SIG-M5 (cell line): ENCODE data around the gene NKAIN1.
"Not testable (repeated sequence)": the region's sequence is repeated elsewhere in the genome, so short reads cannot be mapped to it uniquely, and the experiment has no call there.

Source experiments
- DNase-seq: peaks from one replicate; lab custom pipeline; 2025; lab: John Stamatoyannopoulos, UW

Gene NKAIN1

DNA sequence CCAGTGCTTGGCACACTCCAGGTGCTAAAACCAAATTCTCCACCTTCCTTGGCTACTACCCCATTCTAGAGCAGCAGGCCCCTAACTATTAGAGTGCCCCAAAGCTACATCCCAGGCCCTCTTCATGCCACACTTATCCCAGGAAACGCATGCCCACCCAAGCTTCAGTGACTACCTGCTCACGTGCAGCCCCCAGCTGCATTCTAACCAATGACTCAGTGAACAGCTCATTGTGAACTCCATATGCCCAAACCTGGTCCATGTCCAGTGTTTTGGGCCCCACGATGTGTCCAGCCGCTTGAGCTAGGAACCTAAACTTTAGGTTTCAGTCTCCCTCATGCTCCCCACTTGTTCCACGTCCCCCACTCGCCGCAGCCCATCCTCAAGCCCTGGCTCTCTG is 41.5 kb downstream of the NKAIN1 start:
- no peak for DNase-seq

DNA sequence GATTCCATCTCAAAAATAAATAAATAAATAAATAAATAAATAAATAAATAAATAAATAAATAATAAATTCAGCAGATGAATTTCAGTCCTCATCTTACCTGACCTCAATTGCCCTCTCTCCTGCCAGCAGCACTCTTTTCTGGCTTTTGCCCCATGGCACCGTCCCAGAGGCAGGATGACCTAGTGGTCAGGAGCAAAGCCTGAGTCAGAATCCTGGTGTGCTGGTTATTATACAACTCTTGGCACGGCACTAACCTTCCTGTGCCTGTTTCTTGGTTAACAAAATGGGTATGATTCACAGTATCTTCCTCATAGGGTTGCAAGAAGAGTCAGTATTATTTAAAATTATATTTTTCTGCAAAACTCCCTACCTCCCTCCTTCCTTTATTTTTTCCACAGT is 43.0 kb downstream of the NKAIN1 start:
- no peak for DNase-seq

DNA sequence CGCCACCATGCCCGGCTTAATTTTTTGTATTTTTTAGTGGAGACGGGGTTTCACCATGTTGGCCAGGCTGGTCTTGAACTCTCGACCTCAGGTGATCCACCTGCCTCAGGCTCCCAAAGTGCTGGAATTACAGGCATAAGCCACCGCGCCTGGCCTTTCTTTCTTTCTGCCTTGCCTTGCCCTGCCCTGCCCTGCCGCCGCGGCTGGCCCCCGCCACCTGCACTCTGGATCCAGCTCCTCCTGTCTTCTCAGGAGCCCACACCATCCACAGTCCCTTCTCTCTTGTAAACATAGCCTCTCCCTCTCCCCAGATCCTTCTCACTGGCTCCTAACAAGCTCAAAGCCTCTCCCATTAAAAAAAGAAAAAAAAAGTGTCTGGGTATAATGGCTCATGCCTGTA is 44.4 kb downstream of the NKAIN1 start:
- not testable (repeated sequence) for DNase-seq

DNA sequence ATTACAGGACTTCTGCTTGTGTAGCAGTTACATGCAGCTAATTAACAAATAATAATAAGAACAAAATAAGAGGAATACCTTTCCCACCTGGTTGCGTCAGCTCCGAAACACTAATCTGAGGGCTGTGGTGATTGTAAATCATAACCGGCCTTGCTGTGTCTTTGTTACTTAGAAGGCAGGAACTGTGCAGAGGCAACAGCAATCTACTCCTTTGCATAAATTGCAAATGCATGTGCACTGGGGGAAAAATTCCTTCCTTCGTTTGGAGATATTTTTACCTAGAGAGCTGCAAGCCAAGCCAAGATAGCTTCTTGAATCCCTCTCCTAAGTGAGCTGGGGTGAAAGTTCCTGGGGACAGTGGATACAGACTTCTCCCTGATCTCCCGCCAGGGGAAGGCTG is 46.0 kb downstream of the NKAIN1 start:
- DNase-seq: no peak

DNA sequence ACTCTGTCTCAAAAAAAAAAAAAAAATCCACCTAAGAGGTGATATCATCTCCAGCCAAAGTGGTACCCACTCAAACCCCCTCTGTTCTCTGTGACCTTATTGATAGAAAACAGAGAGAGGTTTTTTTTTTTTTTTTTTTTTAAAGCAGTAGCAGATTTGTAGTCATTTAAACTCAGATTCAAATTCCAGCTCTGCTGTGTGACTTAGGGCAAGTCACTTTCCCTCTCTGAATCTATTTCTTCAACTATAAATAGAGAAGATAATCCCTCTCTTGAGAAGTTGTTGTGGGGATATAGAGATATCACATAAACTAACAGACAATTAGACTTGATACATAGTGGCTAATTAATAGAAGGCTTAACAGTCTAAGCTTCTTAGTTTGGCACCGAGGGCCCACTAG is 48.4 kb downstream of the NKAIN1 start:
- no peak for DNase-seq

DNA sequence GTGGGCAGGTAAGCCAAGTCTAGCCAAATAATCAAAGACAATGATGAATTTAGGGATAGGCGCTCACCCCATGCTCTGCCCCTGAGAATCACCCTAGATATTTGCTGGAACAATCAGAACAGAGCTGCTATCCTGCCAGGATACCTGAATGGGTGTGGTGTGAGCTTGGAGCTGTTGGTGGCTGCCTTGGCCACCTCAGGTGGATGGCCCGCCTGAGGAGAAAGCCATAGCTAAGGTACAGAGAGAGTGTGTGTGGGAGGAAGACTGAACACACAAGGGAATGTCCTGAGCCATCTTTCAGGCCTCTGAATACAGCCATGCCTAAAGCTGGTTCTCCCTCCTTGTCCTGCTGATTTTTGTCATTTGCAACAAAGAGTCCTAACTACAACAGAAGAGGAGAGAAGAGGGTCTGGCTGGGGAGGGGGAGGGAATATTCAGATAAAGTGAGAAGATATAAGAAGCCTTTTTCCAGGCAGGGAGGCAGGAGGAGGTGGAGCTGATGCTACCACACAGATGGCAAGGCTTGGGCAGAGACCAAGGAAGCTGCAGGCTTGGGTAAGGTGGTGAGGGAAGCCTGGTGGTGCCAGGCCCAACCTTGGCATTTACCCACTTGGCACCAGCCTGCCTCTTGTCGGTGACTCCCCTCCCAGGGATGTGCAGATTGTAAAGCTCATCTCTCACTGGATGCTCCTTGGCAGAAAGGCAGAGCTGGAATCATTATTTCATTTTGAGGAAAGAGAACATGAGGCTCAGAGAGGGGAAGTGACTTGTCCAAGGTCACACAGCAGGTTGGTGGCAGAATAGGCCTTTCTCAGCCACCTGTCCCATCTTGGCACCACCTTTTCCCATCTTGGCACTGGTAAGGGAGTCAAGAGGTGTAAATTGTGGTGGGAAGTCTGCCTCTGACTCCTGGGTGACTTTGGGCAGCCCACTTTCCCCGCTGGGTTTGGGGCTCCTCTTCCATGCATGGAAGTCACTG is 49.7 kb downstream of the NKAIN1 start:
- no peak for DNase-seq

DNA sequence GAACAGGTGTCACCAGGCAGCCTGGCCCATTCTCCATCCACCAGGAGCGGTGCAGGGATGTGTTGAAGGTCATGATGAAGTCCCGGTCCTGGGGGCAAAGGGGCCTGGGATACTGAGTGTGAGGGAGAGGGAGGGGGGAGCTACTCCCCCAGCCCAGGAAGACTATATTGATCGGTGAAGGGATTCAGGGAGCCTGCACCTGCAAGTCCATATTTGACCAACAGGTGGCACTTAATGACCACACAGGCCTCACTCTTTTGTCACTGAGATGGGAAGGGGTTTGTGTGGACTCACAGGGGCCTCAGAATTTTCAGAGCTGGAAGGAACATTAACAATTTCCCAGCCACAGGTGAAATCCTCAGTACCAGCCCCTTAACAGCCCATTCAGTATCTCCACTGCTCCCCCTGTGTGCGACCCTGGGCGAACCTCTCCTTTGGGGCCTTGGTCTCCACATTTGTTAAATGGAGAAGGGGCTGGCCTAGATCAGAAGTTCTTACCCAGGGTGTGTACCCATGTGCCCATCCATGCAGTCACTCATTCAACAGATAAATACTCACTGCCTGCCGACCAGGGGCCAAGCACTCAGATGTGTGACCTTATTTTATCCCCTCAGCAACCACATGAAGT is 55.6 kb downstream of the NKAIN1 start:
- no peak for DNase-seq

DNA sequence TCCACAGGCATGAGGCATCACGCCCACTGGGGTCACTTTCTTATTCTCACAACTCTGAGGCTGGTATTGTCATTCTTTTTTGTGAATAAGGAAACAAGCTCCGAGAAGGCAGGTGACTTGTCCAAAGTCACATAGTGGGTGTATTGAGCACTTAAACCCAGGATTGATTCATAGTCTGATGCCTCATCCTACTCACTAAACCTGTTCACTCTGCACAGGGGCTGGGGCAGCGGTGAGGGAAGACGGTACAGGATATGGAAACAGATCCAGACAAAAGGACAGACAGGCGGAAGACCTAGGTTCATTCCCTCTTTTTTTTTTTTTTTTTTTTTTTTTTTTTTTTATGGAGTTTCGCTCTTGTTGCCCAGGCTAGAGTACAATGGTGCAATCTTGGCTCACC is 56.6 kb downstream of the NKAIN1 start:
- DNase-seq: no peak

DNA sequence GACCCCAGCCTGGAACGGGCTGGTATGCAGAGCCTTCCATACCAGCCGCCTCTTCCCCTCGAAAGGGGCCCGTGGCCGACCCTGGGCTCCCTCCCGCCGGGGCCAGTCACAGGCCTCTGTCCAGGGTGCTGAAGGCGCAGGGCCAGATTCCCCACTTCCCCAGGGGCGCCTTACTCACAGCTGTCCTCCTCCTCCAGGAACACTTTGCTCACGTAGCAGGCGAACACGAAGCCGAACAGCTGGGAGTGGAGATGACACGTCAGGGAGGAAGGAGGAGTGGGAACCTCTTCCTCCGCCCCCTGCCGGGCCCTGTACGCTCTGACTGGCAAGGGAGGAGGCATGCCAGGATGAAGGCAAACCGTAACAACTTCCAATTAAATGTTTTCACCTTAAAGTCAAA is 57.3 kb downstream of the NKAIN1 start:
- DNase-seq: peak; percentile 19

DNA sequence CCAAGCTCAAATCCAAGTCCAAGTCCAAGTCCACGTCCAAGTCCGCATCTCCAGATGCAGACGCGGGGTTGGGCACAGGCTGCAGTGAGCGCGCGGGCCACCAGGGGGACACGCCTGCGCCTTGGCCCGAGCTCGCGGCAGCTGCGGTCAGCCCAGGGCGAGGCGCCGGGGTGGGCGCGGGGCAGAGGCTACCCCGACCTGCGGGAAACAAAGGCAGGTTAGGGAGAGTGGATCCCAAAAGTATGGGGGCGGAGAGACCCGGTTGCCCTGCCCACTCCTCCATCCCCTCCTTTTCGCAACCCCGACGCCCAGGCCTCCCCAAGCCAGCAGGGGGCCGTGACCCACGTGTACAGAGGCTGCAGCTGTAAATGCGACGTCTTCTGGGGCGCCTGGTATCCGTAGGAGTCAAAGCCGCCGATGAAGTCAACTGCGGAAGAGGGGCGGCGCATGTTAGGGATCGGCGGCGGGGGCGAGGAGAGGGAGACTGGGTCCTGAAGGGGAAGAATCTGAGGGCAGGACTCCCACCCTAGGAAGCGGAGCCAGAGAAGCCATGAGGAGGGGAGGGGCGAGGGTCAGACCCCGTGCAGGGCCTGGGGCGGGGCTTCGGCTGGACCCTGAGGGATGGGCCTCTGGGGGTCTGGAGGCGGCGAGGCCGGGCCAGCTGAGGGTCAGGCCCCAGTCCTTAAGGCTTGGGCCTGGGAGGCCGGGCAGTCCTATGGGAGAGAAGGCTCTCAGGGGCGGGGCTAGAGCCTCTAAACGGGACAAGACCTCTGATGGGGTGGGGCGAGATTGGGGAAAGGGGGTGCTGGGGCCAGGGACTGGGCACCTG is 58.0 kb downstream of the NKAIN1 start:
- DNase-seq: no peak

DNA sequence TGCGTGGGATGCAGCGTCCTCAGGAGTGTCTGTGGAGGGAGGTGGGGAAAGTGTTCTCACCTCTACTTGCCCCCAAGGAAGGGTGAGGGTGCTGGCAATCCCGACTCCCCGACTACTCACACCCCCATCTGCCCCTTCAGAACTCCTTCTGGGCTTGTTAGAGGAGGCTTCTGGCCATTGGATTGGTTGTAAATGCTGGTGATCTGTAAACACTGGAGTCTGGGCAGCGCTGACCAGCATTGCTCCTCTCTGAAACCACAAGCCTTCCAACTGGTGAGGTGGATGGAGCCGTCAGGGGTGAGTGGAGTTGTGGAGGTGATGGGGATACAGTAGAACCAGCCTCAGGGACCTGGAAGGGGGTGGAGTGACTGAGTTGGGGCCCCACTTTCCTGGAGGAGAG is 59.3 kb downstream of the NKAIN1 start:
- DNase-seq: no peak

DNA sequence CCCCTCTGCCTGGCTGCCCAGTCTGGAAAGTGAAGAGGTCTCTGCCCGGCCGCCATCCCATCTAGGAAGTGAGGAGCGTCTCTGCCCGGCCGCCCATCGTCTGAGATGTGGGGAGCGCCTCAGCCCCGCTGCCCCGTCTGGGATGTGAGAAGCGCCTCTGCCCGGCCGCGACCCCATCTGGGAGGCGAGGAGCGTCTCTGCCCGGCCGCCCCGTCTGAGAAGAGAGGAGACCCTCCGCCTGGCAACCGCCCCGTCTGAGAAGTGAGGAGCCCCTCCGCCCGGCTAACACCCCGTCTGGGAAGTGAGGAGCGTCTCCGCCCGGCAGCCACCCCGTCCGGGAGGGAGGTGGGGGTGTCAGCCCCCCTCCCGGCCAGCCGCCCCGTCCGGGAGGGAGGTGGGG is 63.4 kb downstream of the NKAIN1 start:
- not testable (repeated sequence) for DNase-seq

DNA sequence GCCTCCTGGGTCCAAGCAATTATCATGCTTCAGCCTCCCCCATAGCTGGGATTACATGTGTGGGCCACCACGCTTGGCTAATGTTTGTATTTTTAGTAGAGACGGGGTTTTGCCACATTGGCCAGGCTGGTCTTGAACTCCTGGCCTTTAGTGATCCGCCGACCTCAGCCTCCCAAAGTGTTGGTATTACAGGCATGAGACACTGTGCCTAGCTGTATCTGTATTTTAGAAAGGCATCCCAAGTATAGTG is 69.3 kb downstream of the NKAIN1 start:
- DNase-seq: no peak

DNA sequence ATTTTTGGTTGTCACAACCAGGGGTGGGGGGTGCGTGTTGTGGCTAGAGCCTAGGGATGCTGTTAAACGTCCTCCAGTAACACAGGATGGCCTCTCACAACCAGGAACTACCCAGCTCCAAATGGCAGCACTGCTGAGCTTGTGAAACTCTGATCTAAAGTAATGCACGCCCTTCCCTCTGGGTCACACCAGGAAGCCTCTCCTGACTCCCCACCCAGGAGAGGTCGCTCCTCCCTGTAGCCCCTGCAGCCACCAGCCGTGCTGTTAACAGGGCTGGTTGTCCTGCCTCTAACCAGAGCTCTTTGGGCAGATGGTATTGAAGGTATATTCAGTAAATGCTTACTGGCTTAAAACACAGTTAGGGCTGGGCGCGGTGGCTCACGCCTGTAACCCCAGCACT is 73.2 kb downstream of the NKAIN1 start:
- DNase-seq: no peak

DNA sequence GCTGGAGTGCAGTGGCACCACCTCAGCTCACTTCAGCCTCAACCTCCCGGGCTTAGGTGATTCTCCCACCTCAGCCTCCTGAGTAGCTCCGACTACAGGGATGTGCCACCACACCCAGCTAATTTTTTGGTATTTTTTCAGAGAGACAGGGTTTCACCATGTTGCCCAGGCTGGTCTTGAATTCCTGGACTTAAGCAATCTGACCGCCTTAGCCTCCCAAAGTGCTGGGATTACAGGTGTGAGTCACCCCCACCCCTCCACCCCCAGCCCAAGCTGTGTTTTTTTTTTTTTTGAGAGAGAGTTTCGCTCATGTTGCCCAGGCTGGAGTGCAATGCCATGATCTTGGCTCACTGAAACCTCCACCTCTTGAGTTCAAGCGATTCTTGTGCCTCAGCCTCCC is 75.4 kb downstream of the NKAIN1 start:
- DNase-seq: no peak

DNA sequence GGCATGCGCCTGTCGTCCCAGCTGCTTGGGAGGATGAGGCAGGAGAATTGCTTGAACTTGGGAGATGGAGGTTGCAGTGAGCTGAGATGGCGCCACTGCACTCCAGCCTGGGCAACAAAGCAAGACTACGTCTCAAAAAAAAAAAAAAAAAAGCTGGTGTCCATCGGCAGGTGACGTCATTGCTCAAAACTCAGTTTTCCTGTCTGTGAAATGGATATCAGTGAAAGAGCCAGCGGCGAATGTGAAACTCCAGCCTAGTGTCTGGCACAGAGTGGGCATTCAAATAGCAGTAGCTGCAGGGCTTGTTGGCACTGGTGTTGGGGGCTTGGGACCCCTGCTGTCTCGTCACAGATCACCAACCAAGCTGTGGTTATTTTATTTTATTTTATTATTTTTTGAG is 75.8 kb downstream of the NKAIN1 start:
- no peak for DNase-seq

DNA sequence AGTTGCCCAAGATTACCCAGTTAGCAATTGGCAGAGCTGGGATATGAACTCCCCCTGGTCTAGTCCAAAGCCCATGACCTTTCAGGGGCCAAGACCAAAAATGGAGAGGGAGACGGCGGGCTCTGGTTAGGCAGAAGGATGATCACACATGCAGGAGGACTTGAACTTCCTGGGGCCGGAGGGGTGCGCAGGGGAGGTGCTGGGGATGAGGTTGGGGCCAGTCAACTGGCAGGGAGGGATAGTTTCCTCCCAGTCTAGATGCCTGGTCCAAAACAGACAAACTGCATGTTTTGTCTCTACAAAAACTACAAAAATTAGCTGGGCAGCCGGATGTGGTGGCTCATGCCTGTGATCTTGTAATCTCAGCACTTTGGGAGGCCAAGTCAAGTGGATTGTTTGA is 78.1 kb downstream of the NKAIN1 start:
- DNase-seq: no peak

DNA sequence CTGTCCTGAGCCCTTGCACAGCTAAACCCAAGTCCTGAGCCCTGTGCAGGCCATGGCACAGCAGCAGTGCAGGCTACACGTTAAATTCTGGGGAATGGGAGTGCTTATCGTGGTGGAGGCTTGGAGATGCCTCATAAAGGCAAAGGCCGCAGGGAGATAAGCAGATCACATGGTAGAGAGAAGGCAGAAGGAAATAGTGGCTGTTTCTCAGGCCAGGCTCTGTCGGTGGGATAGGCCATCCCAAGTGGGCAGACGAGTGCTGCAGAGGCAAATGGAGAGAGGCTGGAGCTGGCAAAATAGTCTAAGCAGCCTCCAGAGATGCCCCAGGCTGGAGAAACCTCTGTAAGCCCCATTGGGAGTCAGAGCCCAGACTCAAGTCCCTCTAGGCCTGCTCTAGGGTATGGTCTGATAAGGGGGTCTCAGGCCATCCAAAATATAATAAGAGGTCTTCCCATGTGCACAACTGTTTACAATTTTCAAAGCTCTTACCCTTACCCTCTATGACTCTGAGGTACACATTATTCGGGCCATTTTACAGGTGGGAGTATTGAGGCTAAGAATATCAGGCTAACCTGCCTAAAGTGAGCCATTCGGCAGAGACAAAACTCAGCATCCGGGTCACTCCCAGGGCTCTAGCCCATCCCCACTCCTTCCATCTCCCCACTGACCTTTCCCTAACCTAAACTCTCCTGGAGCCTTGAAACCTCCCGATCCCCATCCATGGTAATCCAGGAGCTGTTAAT is 79.6 kb downstream of the NKAIN1 start:
- no peak for DNase-seq

DNA sequence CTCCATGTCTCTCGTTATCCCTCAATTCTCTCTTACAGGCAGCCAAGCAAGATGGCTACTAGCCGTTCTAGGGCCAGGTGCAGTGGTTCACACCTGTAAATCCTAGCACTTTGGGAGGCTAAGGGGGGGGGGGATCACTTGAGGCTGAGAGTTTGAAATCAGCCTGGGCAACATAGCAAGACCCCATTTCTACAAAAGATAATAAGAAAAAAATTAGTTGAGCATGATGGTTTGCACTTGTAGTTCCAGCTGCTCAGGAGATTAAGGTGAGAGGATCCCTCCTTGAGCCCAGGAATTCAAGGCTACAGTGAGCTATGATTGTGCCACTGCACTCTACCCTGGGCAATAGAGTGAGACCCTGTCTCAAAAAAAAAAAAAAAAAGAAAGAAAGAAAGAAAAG is 80.4 kb downstream of the NKAIN1 start:
- no peak for DNase-seq

DNA sequence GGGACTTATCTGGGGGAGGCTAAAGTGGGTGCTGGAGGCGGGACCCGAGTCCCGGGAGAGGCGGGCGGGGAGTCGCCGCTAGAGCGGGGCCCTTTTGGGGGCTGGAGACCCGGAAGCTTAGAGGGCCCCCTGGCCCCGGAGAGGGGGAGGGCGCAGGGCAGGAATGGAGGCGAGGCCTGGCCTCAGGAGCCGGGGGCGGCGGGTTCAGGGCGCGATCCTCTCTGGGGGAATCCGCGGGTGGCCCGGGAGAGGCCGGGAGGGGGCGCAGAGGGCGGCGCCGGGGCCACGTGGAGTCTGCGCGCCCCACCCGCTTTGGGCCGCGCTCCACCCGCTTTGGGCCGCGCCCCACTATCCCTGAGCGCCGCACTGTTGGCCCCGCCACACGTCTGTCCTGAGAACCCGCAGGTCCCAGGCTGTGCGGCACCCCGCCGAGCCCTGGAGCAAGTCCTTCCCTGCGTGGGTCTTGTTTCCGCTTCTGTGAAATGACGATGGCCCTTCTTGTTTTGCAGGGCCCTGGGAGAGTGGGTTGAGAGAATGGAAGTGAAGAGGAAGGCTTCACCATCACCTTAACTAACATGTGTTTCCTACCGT is 84.4 kb downstream of the NKAIN1 start:
- peak; percentile 12 for DNase-seq

DNA sequence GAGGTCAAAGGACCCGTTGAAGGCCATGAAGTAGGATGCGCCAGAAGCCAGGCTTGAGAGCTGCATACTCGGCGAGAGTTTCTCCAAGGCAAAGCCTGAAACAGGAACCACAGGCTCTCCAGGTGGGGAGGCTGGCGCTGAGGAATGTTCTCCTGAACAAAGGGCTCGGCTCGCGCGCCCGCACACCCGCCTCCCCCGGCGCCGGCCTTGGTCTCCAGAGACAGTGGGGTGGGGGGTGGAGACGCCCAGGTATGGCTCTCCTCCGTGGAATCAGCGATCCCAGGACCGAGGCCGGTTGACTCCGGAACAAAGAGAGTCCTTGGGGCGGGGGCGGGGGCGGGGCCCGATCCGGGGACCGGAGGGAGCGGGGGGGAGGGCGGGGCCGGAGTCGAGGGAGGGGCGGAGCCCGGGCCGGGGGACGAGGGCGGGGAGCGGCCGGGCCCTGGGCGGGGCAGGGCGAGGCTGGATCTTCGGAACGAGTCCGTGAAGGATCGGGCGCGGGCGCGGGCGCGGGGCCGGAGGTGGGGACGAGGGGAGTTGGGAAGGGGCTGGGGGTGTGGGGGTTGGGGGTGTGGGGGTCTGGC is 85.0 kb downstream of the NKAIN1 start:
- no peak for DNase-seq
